ENCODE measurements around the gene AMOTL2.

Gene AMOTL2

DNA sequence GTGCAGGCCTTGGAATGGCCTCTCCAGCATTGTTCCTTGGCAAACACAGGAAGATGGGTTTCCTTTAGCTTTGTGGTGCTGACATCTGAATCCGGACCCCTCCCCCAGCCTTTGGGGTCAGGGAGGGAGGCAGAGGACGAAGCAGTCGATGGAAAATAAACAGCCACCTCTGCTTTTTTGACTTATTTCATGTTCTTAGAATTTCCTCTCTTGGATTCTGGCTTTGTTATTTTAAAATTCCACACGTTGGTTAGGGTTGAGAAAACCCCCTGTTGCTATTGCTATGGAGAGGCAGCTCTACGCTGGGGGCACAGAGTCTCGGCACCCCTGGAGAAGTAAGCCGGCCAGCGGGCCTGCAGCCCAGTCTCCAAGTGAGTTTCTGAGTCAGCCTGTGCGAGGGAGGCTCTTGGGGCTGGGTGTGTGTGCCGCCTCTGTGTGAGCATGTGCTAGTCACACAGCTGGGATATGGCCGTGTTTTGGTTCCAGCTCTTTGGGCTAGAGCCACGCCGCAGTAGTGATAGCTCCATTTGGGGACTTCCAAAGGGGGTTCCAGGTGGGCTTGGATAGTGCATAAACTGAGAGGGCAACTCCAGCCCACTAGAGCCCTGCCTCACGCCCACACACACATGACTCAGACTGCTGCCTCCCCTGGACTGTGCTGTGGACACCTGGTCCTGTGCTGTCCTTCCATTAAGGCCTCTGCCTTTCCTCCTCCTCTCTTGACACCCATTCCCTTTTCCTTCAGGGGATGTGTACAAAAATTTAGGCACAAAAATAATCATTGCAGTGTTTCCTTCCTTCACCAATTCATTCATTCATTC lies 58.8 kb downstream of the AMOTL2 start:
- Histone ChIP-seq H3K4me1 (ENCODE audit: control insufficient read depth, insufficient read depth, low read depth, low read length) (peaks cover 50% of the 10 kb centered on the region), H3K36me3 (ENCODE audit: control insufficient read depth in 1 of 2, insufficient read depth in 2 of 2, low read depth in 1 of 2, low read length in 2 of 2) (no peaks in the 10 kb centered on the region), H4K91ac (ENCODE audit: low read length) (peak overlapping the region; percentile 90), H3K27me3 (ENCODE audit: control insufficient read depth in 1 of 2, insufficient read depth in 1 of 2, low read length in 2 of 2) (no peaks in the 10 kb centered on the region), H3K23ac (ENCODE audit: low read length in 2 of 2) (no peak overlapping the region), H3K14ac (ENCODE audit: low read length in 2 of 2) (no peak overlapping the region), H2AFZ (ENCODE audit: low read depth, low read length) (no peak overlapping the region), H2BK15ac (ENCODE audit: low read depth, poor library complexity, severe bottlenecking) (peak overlapping the region; percentile 98), H2BK120ac (ENCODE audit: low read depth, low read length) (peak overlapping the region; percentile 29), H3K18ac (ENCODE audit: low read depth in 1 of 2, low read length in 2 of 2) (peak overlapping the region; percentile 15 to 27), H4K8ac (ENCODE audit: low read length) (peak overlapping the region; percentile 83), H3K9ac (ENCODE audit: low read length) (peak overlapping the region; percentile 91), H2BK5ac (ENCODE audit: low read depth, low read length, poor library complexity, severe bottlenecking) (peak overlapping the region; percentile 89), H3K4ac (ENCODE audit: low read depth in 1 of 2, low read length in 2 of 2) (peak overlapping the region; percentile 47 to 51), H3K4me2 (ENCODE audit: low read length, poor library complexity, severe bottlenecking) (no peak overlapping the region), H3K9me3 (ENCODE audit: control insufficient read depth, low read length) (no peaks in the 10 kb centered on the region), H2BK12ac (ENCODE audit: low read length in 2 of 2) (peak overlapping the region; percentile 32 to 54), H3K79me1 (replicated peaks; ENCODE audit: low read length, poor library complexity, severe bottlenecking) (no peaks in the 10 kb centered on the region), H3K4me3 (ENCODE audit: insufficient read depth in 1 of 2, low read depth in 1 of 2, low read length in 2 of 2) (no peak overlapping the region), H3K27ac (ENCODE audit: low read length, poor library complexity, severe bottlenecking) (peak overlapping the region; percentile 89), H2AK5ac (ENCODE audit: low read length, severe bottlenecking) (peak overlapping the region; percentile 97)
- DNase-seq = peak; percentile 53
- WGBS = 66% methylated on average over 13 of the region's 14 CpGs

DNA sequence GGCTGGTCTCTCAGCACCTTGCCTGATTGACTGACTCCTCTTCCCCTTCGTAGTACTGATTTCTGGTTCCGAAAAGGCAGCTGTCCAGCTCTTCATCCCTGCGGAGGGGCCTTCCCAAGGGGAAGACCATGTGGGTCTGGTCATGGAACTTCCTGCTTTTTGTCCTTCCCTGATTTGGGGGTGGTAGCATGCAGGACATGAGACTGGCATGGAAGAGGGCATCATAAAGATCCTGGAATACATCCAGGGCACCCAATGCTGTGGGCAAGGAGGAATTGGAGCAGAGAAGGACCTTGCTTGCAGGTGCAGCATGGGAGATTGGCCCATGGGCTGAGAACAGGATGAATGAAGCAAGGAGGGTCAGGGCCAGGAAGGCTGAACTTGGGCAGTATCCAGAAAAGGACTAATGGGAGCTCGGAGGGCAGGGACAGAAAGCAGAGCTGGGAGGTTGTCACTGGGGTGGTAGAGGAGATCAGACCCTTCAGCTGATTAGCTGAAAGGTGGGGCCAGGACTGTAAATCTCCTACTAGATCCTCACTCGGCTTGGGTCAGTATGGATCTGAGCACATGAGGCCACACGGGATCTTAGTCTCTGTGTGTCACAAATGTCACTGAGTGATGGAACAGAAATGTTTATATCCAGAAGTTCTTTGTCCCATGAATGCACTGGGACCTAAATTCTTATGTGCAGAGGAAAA lies 59.5 kb downstream of the AMOTL2 start:
- H2BK12ac ChIP-seq (ENCODE audit: low read length in 2 of 2) = peak overlapping the region; percentile 32 to 57
- peak overlapping the region; percentile 97 for H2AK5ac ChIP-seq (ENCODE audit: low read length, severe bottlenecking)
- H3K27ac ChIP-seq (ENCODE audit: low read length, poor library complexity, severe bottlenecking) = peak overlapping the region; percentile 89
- 90% methylated on average over 6 of the region's 6 CpGs for WGBS
- no peak for DNase-seq
- H2BK120ac ChIP-seq (ENCODE audit: low read depth, low read length) = peak overlapping the region; percentile 29
- no peaks in the 10 kb centered on the region for H3K79me1 ChIP-seq (replicated peaks; ENCODE audit: low read length, poor library complexity, severe bottlenecking)
- H3K18ac ChIP-seq (ENCODE audit: low read depth in 1 of 2, low read length in 2 of 2) = peak overlapping the region; percentile 25 to 30
- no peak overlapping the region for H3K4me3 ChIP-seq (ENCODE audit: insufficient read depth in 1 of 2, low read depth in 1 of 2, low read length in 2 of 2)
- peak overlapping the region; percentile 83 for H4K8ac ChIP-seq (ENCODE audit: low read length)
- H3K27me3 ChIP-seq (ENCODE audit: control insufficient read depth in 1 of 2, insufficient read depth in 1 of 2, low read length in 2 of 2) = no peaks in the 10 kb centered on the region
- no peak overlapping the region for H2AFZ ChIP-seq (ENCODE audit: low read depth, low read length)
- no peaks in the 10 kb centered on the region for H3K9me3 ChIP-seq (ENCODE audit: control insufficient read depth, low read length)
- H3K9ac ChIP-seq (ENCODE audit: low read length) = peak overlapping the region; percentile 91
- peaks cover 57% of the 10 kb centered on the region for H3K4me1 ChIP-seq (ENCODE audit: control insufficient read depth, insufficient read depth, low read depth, low read length)
- peak overlapping the region; percentile 90 for H4K91ac ChIP-seq (ENCODE audit: low read length)
- H3K4me2 ChIP-seq (ENCODE audit: low read length, poor library complexity, severe bottlenecking) = no peak overlapping the region
- H2BK5ac ChIP-seq (ENCODE audit: low read depth, low read length, poor library complexity, severe bottlenecking) = peak overlapping the region; percentile 89
- peak overlapping the region; percentile 24 to 51 for H3K4ac ChIP-seq (ENCODE audit: low read depth in 1 of 2, low read length in 2 of 2)
- H3K14ac ChIP-seq (ENCODE audit: low read length in 2 of 2) = no peak overlapping the region
- H3K36me3 ChIP-seq (ENCODE audit: control insufficient read depth in 1 of 2, insufficient read depth in 2 of 2, low read depth in 1 of 2, low read length in 2 of 2) = no peaks in the 10 kb centered on the region
- no peak overlapping the region for H2BK15ac ChIP-seq (ENCODE audit: low read depth, poor library complexity, severe bottlenecking)
- no peak overlapping the region for H3K23ac ChIP-seq (ENCODE audit: low read length in 2 of 2)

DNA sequence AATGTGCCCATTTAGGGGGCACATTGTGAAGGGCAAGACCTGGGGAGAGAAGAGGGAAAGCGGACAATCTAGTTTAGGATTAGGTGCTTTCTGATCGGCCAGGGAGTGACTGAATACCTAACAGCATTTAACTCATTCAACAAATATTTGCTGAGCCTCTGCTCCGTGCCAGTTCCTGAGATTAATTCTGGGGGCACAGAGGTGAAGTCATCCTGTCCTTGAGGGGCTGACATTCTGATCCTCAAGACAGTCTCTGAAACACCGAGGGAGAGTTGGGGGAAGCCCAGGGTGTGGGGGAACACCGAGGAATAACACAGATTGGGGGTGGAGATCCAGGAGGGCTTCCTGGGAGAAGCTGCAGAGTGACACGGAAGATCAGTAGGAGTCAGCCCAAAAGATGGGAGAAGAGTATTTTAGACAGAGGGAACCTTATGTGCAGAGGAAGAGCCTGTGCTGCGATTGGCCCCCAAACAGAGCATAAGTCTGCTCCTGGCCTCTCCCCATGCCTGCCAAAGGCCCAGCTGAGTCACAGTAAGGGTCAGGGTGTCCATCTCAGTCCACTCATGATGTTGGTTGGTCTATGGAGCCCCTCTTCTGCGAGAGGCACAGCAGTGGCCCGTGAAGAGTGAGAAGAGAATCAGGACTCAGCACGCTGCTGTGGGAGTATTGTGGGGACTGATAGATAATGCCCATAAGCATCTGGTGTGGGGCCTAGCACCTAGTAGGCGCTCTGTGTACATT lies 60.2 kb downstream of the AMOTL2 start:
- H2AK5ac ChIP-seq (ENCODE audit: low read length, severe bottlenecking) = peak overlapping the region; percentile 97
- no peaks in the 10 kb centered on the region for H3K9me3 ChIP-seq (ENCODE audit: control insufficient read depth, low read length)
- WGBS = 72% methylated on average over 10 of the region's 11 CpGs
- peak overlapping the region; percentile 49 to 80 for H3K4ac ChIP-seq (ENCODE audit: low read depth in 1 of 2, low read length in 2 of 2)
- peak overlapping the region in 1 of 2 experiments; percentile 8 for H3K14ac ChIP-seq (ENCODE audit: low read length in 2 of 2)
- H2BK12ac ChIP-seq (ENCODE audit: low read length in 2 of 2) = peak overlapping the region; percentile 20 to 57
- H2BK5ac ChIP-seq (ENCODE audit: low read depth, low read length, poor library complexity, severe bottlenecking) = peak overlapping the region; percentile 95
- H3K4me3 ChIP-seq (ENCODE audit: insufficient read depth in 1 of 2, low read depth in 1 of 2, low read length in 2 of 2) = peak overlapping the region in 1 of 2 experiments; percentile 79
- H3K18ac ChIP-seq (ENCODE audit: low read depth in 1 of 2, low read length in 2 of 2) = peak overlapping the region; percentile 79 to 85
- H3K9ac ChIP-seq (ENCODE audit: low read length) = peak overlapping the region; percentile 91
- no peak overlapping the region for H2BK15ac ChIP-seq (ENCODE audit: low read depth, poor library complexity, severe bottlenecking)
- H3K27me3 ChIP-seq (ENCODE audit: control insufficient read depth in 1 of 2, insufficient read depth in 1 of 2, low read length in 2 of 2) = no peaks in the 10 kb centered on the region
- H3K23ac ChIP-seq (ENCODE audit: low read length in 2 of 2) = no peak overlapping the region
- peak overlapping the region; percentile 81 for H4K8ac ChIP-seq (ENCODE audit: low read length)
- H3K79me1 ChIP-seq (replicated peaks; ENCODE audit: low read length, poor library complexity, severe bottlenecking) = no peaks in the 10 kb centered on the region
- no peak overlapping the region for H2AFZ ChIP-seq (ENCODE audit: low read depth, low read length)
- H3K4me1 ChIP-seq (ENCODE audit: control insufficient read depth, insufficient read depth, low read depth, low read length) = peaks cover 62% of the 10 kb centered on the region
- H4K91ac ChIP-seq (ENCODE audit: low read length) = peak overlapping the region; percentile 86
- no peak overlapping the region for H3K4me2 ChIP-seq (ENCODE audit: low read length, poor library complexity, severe bottlenecking)
- no peaks in the 10 kb centered on the region for H3K36me3 ChIP-seq (ENCODE audit: control insufficient read depth in 1 of 2, insufficient read depth in 2 of 2, low read depth in 1 of 2, low read length in 2 of 2)
- DNase-seq = no peak
- H3K27ac ChIP-seq (ENCODE audit: low read length, poor library complexity, severe bottlenecking) = peak overlapping the region; percentile 89
- H2BK120ac ChIP-seq (ENCODE audit: low read depth, low read length) = peak overlapping the region; percentile 69
